ENCODE data around the gene GFRA1. TPM values are rescaled to one million over a fixed set of nuclear protein-coding genes. Genes with fewer than 3 reads are reported as not detected.

GFRA1 gene
- polyA plus RNA-seq, 1 of the 3 experiments (the other 2 are of a cell fraction) = 1.6 TPM

DNA sequence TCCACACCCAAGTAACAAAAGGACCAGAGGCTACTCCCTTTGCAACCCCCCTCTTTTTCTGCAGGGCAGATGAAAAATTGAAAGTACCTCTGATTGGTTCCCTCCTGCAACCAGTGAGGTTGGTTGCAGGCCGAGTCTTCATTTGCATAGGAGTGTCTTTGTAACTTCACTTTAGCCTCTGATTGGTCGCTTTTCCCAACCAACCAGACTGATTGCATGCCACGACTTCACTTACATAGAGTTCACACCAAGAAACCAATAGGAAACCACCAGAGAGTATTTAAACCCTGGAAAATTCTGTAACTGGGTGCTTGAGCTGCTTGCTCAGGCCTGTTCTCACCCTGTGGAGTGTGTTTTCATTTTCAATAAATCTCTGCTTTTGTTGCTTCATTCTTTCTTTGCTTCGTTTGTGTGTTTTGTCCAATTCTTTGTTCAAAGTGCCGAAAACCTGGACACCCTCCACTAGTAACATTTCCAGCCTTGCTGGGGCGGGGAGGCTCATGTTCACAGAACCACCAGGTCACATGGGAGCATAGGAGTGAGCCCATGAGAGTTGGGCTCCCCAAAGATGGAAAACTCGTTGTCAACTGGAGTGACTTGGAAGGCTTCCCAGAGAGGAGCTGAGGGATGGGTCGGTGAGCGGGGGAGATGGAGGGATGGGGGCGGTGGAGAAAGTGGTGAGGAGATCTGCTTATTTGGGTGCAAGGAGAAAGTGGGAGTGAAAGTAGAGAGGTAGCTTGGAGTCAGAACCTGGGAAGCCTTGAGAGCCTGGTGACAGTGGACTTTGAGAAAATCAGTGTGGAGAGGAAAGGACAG, 223.6 kb downstream of the GFRA1 start:
- 38% methylated on average over 10 of the region's 10 CpGs for whole genome bisulfite sequencing (ENCODE audit: low lambda C conversion rate)
- no peak overlapping the region for H3K4me2 ChIP-seq
- H3K27ac ChIP-seq (ENCODE audit: low read depth in 2 of 2, low read length in 1 of 2) = no peak overlapping the region
- H3K79me2 ChIP-seq (ENCODE audit: insufficient read depth) = no peaks in the 10 kb centered on the region
- H2AFZ ChIP-seq (ENCODE audit: low read depth) = no peak overlapping the region
- DNase-seq = no peak
- no peaks in the 10 kb centered on the region for H3K9me2 ChIP-seq
- no peaks in the 10 kb centered on the region for H3K27me3 ChIP-seq (ENCODE audit: insufficient read depth)
- peaks cover 0 to 4% of the 10 kb centered on the region in 2 experiments; a peak in 1 of 4 replicates for H3K4me1 ChIP-seq (ENCODE audit: control insufficient read depth in 1 of 2, insufficient read depth in 2 of 2, low read depth in 1 of 2, low read length in 1 of 2)
- H4K20me1 ChIP-seq (ENCODE audit: insufficient read depth) = no peaks in the 10 kb centered on the region
- POLR2A ChIA-PET = no interaction called here
- H3K9ac ChIP-seq = no peak overlapping the region
- H3K36me3 ChIP-seq (replicated peaks in 1 of 2; ENCODE audit: control insufficient read depth in 1 of 2, insufficient read depth in 2 of 2, low read length in 1 of 2) = no peaks in the 10 kb centered on the region
- CTCF ChIA-PET = interaction anchor here (0.7 kb wide), 1 partner anchor 10 kb away, joined by 3 read pairs; no protein-coding TSS in a partner anchor
- no peaks in the 10 kb centered on the region for H3K9me3 ChIP-seq
- no peaks in the 10 kb centered on the region for H3F3A ChIP-seq (replicated peaks; ENCODE audit: insufficient read depth)
- H3K4me3 ChIP-seq (ENCODE audit: low read depth in 2 of 2, low read length in 1 of 2) = no peak overlapping the region
- TF ChIP-seq POLR2AphosphoS5 (IDR thresholded peaks at IDR 0.05; ENCODE audit: low read depth, low read length) = no peak
- TF ChIP-seq SMC3 (IDR thresholded peaks at IDR 0.05; ENCODE audit: low read depth, low read length) = no peak
- TF ChIP-seq, protein P1, sequence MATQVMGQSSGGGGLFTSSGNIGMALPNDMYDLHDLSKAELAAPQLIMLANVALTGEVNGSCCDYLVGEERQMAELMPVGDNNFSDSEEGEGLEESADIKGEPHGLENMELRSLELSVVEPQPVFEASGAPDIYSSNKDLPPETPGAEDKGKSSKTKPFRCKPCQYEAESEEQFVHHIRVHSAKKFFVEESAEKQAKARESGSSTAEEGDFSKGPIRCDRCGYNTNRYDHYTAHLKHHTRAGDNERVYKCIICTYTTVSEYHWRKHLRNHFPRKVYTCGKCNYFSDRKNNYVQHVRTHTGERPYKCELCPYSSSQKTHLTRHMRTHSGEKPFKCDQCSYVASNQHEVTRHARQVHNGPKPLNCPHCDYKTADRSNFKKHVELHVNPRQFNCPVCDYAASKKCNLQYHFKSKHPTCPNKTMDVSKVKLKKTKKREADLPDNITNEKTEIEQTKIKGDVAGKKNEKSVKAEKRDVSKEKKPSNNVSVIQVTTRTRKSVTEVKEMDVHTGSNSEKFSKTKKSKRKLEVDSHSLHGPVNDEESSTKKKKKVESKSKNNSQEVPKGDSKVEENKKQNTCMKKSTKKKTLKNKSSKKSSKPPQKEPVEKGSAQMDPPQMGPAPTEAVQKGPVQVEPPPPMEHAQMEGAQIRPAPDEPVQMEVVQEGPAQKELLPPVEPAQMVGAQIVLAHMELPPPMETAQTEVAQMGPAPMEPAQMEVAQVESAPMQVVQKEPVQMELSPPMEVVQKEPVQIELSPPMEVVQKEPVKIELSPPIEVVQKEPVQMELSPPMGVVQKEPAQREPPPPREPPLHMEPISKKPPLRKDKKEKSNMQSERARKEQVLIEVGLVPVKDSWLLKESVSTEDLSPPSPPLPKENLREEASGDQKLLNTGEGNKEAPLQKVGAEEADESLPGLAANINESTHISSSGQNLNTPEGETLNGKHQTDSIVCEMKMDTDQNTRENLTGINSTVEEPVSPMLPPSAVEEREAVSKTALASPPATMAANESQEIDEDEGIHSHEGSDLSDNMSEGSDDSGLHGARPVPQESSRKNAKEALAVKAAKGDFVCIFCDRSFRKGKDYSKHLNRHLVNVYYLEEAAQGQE (IDR thresholded peaks at IDR 0.05; ENCODE audit: low read depth, low read length) = no peak
- no peak for TF ChIP-seq EP300 (IDR thresholded peaks at IDR 0.05; ENCODE audit: borderline replicate concordance in 1 of 2, low read depth in 1 of 2, low read length in 1 of 2)
- TF ChIP-seq TEAD4 (IDR thresholded peaks at IDR 0.05; ENCODE audit: borderline replicate concordance, insufficient read depth) = no peak
- TF ChIP-seq, protein P2, sequence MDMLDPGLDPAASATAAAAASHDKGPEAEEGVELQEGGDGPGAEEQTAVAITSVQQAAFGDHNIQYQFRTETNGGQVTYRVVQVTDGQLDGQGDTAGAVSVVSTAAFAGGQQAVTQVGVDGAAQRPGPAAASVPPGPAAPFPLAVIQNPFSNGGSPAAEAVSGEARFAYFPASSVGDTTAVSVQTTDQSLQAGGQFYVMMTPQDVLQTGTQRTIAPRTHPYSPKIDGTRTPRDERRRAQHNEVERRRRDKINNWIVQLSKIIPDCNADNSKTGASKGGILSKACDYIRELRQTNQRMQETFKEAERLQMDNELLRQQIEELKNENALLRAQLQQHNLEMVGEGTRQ (IDR thresholded peaks at IDR 0.05; ENCODE audit: borderline replicate concordance, low read depth, low read length) = no peak
- TF ChIP-seq, protein P3, sequence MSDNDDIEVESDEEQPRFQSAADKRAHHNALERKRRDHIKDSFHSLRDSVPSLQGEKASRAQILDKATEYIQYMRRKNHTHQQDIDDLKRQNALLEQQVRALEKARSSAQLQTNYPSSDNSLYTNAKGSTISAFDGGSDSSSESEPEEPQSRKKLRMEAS (IDR thresholded peaks at IDR 0.05; ENCODE audit: low read depth) = no peak
- TF ChIP-seq RXRA (IDR thresholded peaks at IDR 0.05; ENCODE audit: borderline replicate concordance, low read depth) = no peak
- TF ChIP-seq, protein P4, sequence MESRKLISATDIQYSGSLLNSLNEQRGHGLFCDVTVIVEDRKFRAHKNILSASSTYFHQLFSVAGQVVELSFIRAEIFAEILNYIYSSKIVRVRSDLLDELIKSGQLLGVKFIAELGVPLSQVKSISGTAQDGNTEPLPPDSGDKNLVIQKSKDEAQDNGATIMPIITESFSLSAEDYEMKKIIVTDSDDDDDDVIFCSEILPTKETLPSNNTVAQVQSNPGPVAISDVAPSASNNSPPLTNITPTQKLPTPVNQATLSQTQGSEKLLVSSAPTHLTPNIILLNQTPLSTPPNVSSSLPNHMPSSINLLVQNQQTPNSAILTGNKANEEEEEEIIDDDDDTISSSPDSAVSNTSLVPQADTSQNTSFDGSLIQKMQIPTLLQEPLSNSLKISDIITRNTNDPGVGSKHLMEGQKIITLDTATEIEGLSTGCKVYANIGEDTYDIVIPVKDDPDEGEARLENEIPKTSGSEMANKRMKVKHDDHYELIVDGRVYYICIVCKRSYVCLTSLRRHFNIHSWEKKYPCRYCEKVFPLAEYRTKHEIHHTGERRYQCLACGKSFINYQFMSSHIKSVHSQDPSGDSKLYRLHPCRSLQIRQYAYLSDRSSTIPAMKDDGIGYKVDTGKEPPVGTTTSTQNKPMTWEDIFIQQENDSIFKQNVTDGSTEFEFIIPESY (IDR thresholded peaks at IDR 0.05; ENCODE audit: borderline replicate concordance, low read depth) = no peak
- no peak for TF ChIP-seq TAF1 (IDR thresholded peaks at IDR 0.05; ENCODE audit: borderline replicate concordance, low read depth, low read length)
- no peak for TF ChIP-seq MEF2A (IDR thresholded peaks at IDR 0.05; ENCODE audit: borderline replicate concordance, low read depth)
- no peak for TF ChIP-seq FOSL2 (IDR thresholded peaks at IDR 0.05; ENCODE audit: borderline replicate concordance, low read depth)
- no peak for TF ChIP-seq NFIC (IDR thresholded peaks at IDR 0.05; ENCODE audit: borderline replicate concordance)
- TF ChIP-seq, protein P5, sequence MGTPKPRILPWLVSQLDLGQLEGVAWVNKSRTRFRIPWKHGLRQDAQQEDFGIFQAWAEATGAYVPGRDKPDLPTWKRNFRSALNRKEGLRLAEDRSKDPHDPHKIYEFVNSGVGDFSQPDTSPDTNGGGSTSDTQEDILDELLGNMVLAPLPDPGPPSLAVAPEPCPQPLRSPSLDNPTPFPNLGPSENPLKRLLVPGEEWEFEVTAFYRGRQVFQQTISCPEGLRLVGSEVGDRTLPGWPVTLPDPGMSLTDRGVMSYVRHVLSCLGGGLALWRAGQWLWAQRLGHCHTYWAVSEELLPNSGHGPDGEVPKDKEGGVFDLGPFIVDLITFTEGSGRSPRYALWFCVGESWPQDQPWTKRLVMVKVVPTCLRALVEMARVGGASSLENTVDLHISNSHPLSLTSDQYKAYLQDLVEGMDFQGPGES (IDR thresholded peaks at IDR 0.05; ENCODE audit: low read depth, low read length) = no peak
- no peak for TF ChIP-seq RFX5 (IDR thresholded peaks at IDR 0.05; ENCODE audit: low read length)
- no peak for TF ChIP-seq GATA2 (CRISPR knock-in tag; IDR thresholded peaks at IDR 0.05)
- no peak for TF ChIP-seq RCOR1 (IDR thresholded peaks at IDR 0.05; ENCODE audit: low read length)
- no peak for TF ChIP-seq EZH2phosphoT487 (IDR thresholded peaks at IDR 0.05; ENCODE audit: borderline replicate concordance, low read depth)

Measured in SK-N-SH (cell line).